ENCODE results near the gene HNMT.
"Not testable (repeated sequence)": the region's sequence is repeated elsewhere in the genome, so short reads cannot be mapped to it uniquely, and the experiment has no call there.

DNA sequence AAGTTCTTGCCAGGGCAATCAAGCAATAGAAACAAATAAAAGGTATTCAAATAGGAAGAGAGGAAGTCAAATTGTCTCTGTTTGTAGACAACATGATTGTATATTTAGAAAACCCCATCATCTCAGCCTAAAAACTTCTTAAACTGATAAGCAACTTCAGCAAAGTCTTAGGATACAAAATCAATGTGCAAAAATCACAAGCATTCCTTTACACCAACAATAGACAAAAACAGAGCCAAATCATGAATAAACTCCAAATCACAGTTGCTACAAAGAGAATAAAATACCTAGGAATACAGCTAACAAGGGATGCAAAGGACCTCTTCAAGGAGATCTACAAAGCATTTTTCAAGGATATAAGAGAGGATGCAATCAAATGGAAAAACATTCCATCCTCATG, 31.9 kb downstream of the HNMT start:
- TF ChIP-seq, protein P1, sequence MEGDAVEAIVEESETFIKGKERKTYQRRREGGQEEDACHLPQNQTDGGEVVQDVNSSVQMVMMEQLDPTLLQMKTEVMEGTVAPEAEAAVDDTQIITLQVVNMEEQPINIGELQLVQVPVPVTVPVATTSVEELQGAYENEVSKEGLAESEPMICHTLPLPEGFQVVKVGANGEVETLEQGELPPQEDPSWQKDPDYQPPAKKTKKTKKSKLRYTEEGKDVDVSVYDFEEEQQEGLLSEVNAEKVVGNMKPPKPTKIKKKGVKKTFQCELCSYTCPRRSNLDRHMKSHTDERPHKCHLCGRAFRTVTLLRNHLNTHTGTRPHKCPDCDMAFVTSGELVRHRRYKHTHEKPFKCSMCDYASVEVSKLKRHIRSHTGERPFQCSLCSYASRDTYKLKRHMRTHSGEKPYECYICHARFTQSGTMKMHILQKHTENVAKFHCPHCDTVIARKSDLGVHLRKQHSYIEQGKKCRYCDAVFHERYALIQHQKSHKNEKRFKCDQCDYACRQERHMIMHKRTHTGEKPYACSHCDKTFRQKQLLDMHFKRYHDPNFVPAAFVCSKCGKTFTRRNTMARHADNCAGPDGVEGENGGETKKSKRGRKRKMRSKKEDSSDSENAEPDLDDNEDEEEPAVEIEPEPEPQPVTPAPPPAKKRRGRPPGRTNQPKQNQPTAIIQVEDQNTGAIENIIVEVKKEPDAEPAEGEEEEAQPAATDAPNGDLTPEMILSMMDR (IDR thresholded peaks at IDR 0.05 in 4 of 5, conservative IDR thresholded peaks at IDR 0.05 in 1 of 5) = not testable (repeated sequence)
- not testable (repeated sequence) for TF ChIP-seq POLR2A (IDR thresholded peaks at IDR 0.05)

Data from gastrocnemius medialis (tissue), 4 donors.